Germinal center (tissue), 1 donor: Measurements from ENCODE around the gene AGBL2.

ENCODE experiments used
- DNase-seq: peaks from one replicate; pipeline ENCODE4 v3.0.0; 2012; ENCODE audit warnings: mixed read lengths, low spot score

Gene AGBL2

DNA sequence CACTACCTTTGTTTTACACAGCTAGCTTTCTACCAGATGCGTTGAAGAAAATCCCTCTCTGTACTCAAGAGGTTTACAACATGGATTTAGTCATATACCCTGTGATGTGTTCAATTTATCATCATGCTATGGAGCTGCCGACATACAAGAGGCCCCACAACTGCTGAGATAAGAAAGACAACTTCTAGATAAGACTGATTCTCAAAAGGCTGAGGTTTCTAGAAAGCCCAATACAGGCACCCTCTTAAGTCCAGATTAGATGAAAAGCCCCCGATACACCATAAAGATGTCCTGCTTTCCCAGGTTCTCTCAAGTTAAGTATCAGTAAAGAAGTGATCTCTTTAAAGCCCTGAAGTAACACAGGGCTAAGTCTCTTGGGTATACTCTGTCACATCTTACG is 87.1 kb downstream of the AGBL2 start:
- DNase-seq = no peak

DNA sequence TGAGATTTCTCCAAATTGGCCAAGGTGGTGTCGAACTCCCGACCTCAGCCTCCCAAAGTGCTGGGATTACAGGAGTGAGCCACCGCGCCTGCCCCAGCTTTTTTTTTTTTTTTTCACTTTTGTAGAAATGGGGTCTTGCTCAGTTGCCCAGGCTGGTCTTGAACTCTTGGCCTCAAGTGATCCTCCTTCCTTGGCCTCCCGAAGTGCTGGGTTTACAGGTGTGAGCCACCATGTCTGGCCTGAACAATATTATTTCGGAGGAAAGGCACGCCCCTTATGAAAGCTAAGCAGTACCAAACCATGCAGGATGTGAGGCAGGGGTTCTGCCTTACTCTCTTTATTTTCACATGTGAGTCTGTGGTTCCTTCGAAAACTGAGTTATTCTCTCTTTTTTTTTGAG is 88.9 kb downstream of the AGBL2 start:
- DNase-seq = no peak

- no peak for DNase-seq
These were observed 94.3 kb downstream of the AGBL2 start for GRCh38 chr11:47620836-47621378.

DNA sequence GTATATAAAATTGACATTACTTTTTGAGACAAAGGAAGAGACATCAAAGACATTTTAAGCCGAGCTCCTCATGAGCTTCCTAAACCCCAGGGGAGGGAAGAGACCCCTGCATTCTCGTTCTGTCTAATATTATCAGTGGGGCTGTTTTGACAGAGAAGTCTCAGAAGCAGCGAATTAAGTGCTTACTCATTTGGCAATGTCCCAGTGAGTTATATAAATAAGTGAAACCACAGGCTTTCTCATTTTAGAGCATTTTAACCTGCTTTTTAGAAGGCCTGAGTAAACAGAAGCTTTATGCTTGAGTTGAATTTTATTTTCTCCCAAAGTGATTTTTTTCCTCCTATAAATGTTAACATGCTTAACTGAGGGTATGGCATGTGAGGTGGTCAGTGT is 97.8 kb downstream of the AGBL2 start:
- DNase-seq = no peak

- DNase-seq = no peak
These were observed 98.3 kb downstream of the AGBL2 start for GRCh38 chr11:47616726-47617416.

DNA sequence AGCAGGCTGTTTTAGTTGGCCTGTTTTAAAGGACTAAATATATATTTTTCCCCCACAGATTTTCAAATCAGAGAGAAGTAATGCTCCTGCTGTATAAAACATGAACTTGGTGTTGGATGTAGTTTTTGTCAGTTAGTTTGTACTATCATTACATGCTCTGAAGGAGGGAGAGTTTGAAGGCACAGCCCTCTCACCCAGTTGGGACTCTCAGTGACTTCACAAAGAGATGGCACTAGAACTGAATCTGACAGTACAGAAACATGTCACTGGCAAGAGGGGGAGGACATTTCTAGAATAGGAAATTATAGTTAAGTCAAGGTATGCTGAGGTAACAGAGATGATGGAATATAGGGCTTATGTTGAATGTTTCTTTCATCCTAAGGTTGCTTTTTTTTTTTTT is 99.9 kb downstream of the AGBL2 start:
- DNase-seq = no peak

DNA sequence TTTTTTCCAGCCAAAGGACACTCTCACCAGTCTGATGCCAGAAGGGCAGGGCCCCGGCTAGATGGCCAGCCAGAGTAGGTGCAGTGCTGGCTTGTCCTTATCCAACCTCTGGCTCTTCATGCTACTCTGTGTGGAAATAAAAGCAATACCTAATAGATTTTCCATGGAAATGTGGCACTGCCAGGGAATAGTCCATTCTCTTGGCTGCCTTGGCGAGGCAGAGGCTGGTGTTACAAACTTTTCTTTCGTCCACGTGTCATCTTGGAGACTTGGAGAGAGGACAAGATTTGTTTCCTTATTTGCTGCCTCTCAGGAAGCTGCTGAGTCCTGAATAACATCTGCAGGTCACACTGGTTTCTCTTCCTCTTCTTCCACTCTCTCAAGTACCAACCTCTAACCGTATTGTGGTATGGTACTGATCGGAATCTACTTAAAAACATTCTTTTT is 103.8 kb downstream of the AGBL2 start:
- DNase-seq = peak; percentile 52

DNA sequence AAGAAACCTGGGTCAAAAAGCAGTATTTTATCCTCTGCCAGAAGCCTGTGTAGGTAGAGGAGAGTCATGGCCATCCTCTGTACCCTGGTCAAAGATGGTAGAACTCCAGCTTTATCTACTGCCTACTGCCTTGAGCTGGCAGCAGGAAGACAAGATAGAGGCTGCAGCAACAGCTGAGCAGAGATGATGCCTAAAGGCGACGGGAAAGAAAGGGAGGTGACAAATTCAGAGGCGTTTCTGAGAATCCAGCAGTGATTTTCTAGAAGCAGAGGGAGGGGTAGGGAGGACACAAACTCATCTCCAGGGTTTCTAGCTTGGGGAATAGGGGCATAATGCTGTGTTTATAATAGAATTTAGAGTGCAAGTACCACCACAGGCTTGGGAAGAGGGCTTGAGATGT is 105.5 kb downstream of the AGBL2 start:
- no peak for DNase-seq
